Measurements from ENCODE around the gene ADAMTS1. TPM values are rescaled to one million over a fixed set of nuclear protein-coding genes. Genes with fewer than 3 reads are reported as not detected.
A peak's percentile ranks its signal among the peaks of the same experiment; 100 is the strongest.

Gene ADAMTS1
- total and polyA plus RNA-seq, 2 donors (not counting 3 experiments of a cell fraction or from before 2014, with no cell fraction given): 15.4 to 16.3 TPM

GRCh38 chr21:26842300-26842699 is 2.9 kb downstream of the ADAMTS1 start:
- Histone ChIP-seq H4K20me1 (replicated peaks; ENCODE audit: control insufficient read depth, extremely low read depth, insufficient read depth, low read length) (no peaks in the 10 kb centered on the region), H3K27ac (ENCODE audit: insufficient read depth, low read depth, low read length) (peak overlapping the region; percentile 52), H2AFZ (ENCODE audit: low read depth, low read length) (no peak overlapping the region), H3K9me1 (replicated peaks; ENCODE audit: control insufficient read depth, extremely low read depth, insufficient read depth, low read length) (no peaks in the 10 kb centered on the region), H3K4me2 (ENCODE audit: insufficient read depth, low read length) (peak overlapping the region; percentile 91), H3K4me3 (replicated peaks in 1 of 3; ENCODE audit: insufficient read depth in 1 of 3, low read depth in 1 of 3, low read length in 3 of 3) (peak overlapping the region in 1 of 3 experiments; percentile 77), H3K9ac (replicated peaks; ENCODE audit: extremely low read depth, insufficient read depth, low read length) (peak overlapping the region; percentile 86), H3K27me3 (ENCODE audit: control insufficient read depth in 2 of 2, insufficient read depth in 2 of 2, low read length in 2 of 2) (peaks cover 3 to 8% of the 10 kb centered on the region in 2 experiments), H3K4me1 (ENCODE audit: control insufficient read depth, extremely low read depth, insufficient read depth, low read length) (peaks cover 35% of the 10 kb centered on the region), H3K36me3 (ENCODE audit: control insufficient read depth in 2 of 2, extremely low read depth in 1 of 2, insufficient read depth in 2 of 2, low read length in 2 of 2) (peaks cover 2 to 11% of the 10 kb centered on the region in 2 experiments), H3K9me3 (replicated peaks; ENCODE audit: control insufficient read depth, insufficient read depth, low read length) (no peaks in the 10 kb centered on the region), H3K79me2 (ENCODE audit: control insufficient read depth, insufficient read depth, low read length) (peaks cover 13% of the 10 kb centered on the region)
- intact Hi-C loops (cut with micrococcal nuclease): loop anchor here (2.0 to 10.0 kb wide), 3 partner anchors 73 to 1440 kb away; no protein-coding TSS in a partner anchor
- FAIRE-seq: no peak
- dilution Hi-C loops (cut with MboI; ENCODE audit: extremely low pct_ligation_motif_present, low sequenced_read_pairs): no loop called here
- ChIA-PET CTCF (interaction anchor here (0.6 to 6.8 kb wide), 6 partner anchors 8 to 1903 kb away, joined by 4 to 131 read pairs (median 5); no protein-coding TSS in a partner anchor), POLR2A (no interaction called here)
- TF ChIP-seq MYC (IDR thresholded peaks at IDR 0.05; ENCODE audit: low read depth, low read length): no peak
- TF ChIP-seq JUN (IDR thresholded peaks at IDR 0.05; ENCODE audit: borderline replicate concordance, insufficient read depth, insufficient read length, low read depth): no peak
- no peak for TF ChIP-seq MAX (IDR thresholded peaks at IDR 0.05; ENCODE audit: insufficient read depth, insufficient read length)
- TF ChIP-seq GATA2 (IDR thresholded peaks at IDR 0.05; ENCODE audit: insufficient read depth, insufficient read length, low read depth, low read length): no peak
- TF ChIP-seq POLR2AphosphoS5 (IDR thresholded peaks at IDR 0.05; ENCODE audit: insufficient read depth, low read depth, low read length): no peak
- no peak for TF ChIP-seq EZH2 (IDR thresholded peaks at IDR 0.05; ENCODE audit: borderline replicate concordance, low read depth, low read length, severe bottlenecking)
- TF ChIP-seq CTCF (IDR thresholded peaks at IDR 0.05; ENCODE audit: extremely low read depth in 1 of 2, insufficient read depth in 1 of 2, low read depth in 1 of 2, low read length in 2 of 2): no peak
- TF ChIP-seq POLR2A (IDR thresholded peaks at IDR 0.05; ENCODE audit: low read depth, low read length): no peak
- TF ChIP-seq FOS (IDR thresholded peaks at IDR 0.05; ENCODE audit: borderline replicate concordance, insufficient read depth, low read length): no peak
- BruUV-seq (replicated peaks): no TSS peak
- DNase-seq (ENCODE audit: low read depth, low spot score): no peak

All from endothelial cell of umbilical vein (primary cell).